SK-N-SH treated with all-trans-retinoic acid at 6 μM for 48 hours (cell line): ENCODE results near the gene DCDC2C.

Experiments used
- ATAC-seq: fragments of 200-7000 bp; cut with Tn5 transposase; 3 replicates; pipeline ENCODE4 v1.9.1; 2020; ENCODE audit warnings: mild to moderate bottlenecking, moderate library complexity
- ARNTL ChIP-seq: fragments of 450-650 bp; formaldehyde crosslinking; IDR thresholded peaks from 2 replicates; pipeline ENCODE4 v1.5.0; 2020; ENCODE audit warnings: low read depth, mild to moderate bottlenecking, moderate library complexity, borderline replicate concordance
- BACH2 ChIP-seq: fragments of 250-450 bp; sonication (Bioruptor Pico); IDR thresholded peaks from 2 replicates; pipeline ENCODE4 v1.9.0; 2021; ENCODE audit warnings: mild to moderate bottlenecking, borderline replicate concordance
- CSDC2 ChIP-seq: fragments of 250-450 bp; sonication (Bioruptor Pico); IDR thresholded peaks from 2 replicates; pipeline ENCODE4 v1.5.0; 2020; ENCODE audit warnings: mild to moderate bottlenecking, moderate library complexity
- ESRRG ChIP-seq: fragments of 250-450 bp; sonication (Bioruptor Pico); IDR thresholded peaks from 2 replicates; pipeline ENCODE4 v1.6.1; 2021; ENCODE audit warnings: mild to moderate bottlenecking
- ISL1 ChIP-seq: fragments of 250-450 bp; sonication (Bioruptor Pico); IDR thresholded peaks from 2 replicates; pipeline ENCODE4 v2.1.2; 2022; ENCODE audit warnings: mild to moderate bottlenecking, moderate library complexity
- OSR1 ChIP-seq: fragments of 250-450 bp; sonication (Bioruptor Pico); IDR thresholded peaks from 2 replicates; pipeline ENCODE4 v1.8.0; 2022; ENCODE audit warnings: moderate library complexity, mild to moderate bottlenecking, inconsistent platforms
- PPARA ChIP-seq: fragments of 250-450 bp; sonication (Bioruptor Pico); IDR thresholded peaks from 2 replicates; pipeline ENCODE4 v1.5.0; 2020; ENCODE audit warnings: mild to moderate bottlenecking, borderline replicate concordance
- TCF4 ChIP-seq: fragments of 250-450 bp; sonication (Bioruptor Pico); IDR thresholded peaks from 2 replicates; pipeline ENCODE4 v1.8.0; 2021; ENCODE audit warnings: mild to moderate bottlenecking, moderate library complexity, borderline replicate concordance
- TOX ChIP-seq: fragments of 250-450 bp; sonication (Bioruptor Pico); IDR thresholded peaks from 2 replicates; pipeline ENCODE4 v1.8.0; 2021; ENCODE audit warnings: mild to moderate bottlenecking, moderate library complexity, borderline replicate concordance
- ZFP30 ChIP-seq: fragments of 450-650 bp; formaldehyde crosslinking; IDR thresholded peaks from 2 replicates; pipeline ENCODE4 v1.5.0; 2022; ENCODE audit warnings: mild to moderate bottlenecking, moderate library complexity
- ZNF565 ChIP-seq: fragments of 450-650 bp; formaldehyde crosslinking; conservative IDR thresholded peaks from 2 replicates; pipeline ENCODE4 v1.5.0; 2020; ENCODE audit warnings: low read depth, mild to moderate bottlenecking, moderate library complexity
- ZNF8 ChIP-seq: fragments of 450-650 bp; formaldehyde crosslinking; IDR thresholded peaks from 2 replicates; pipeline ENCODE4 v1.5.0; 2020; ENCODE audit warnings: mild to moderate bottlenecking, moderate library complexity
- TF ChIP-seq, protein P1 (sequence below): fragments of 250-450 bp; sonication (Bioruptor Pico); IDR thresholded peaks from 2 replicates; pipeline ENCODE4 v1.8.0; 2020; ENCODE audit warnings: mild to moderate bottlenecking, moderate library complexity, borderline replicate concordance
- TF ChIP-seq, protein P2 (sequence below): fragments of 250-450 bp; sonication (Bioruptor Pico); IDR thresholded peaks from 2 replicates; pipeline ENCODE4 v1.5.1; 2021; ENCODE audit warnings: mild to moderate bottlenecking, moderate library complexity
- TF ChIP-seq, protein P3 (sequence below): fragments of 250-450 bp; sonication (Bioruptor Pico); IDR thresholded peaks from 2 replicates; pipeline ENCODE4 v1.8.0; 2021; ENCODE audit warnings: low read depth, mild to moderate bottlenecking, moderate library complexity, borderline replicate concordance
- TF ChIP-seq, protein P4 (sequence below): fragments of 250-450 bp; sonication (Bioruptor Pico); IDR thresholded peaks from 2 replicates; pipeline ENCODE4 v1.5.1; 2020; ENCODE audit warnings: low read depth, mild to moderate bottlenecking, moderate library complexity

The DCDC2C gene

DNA sequence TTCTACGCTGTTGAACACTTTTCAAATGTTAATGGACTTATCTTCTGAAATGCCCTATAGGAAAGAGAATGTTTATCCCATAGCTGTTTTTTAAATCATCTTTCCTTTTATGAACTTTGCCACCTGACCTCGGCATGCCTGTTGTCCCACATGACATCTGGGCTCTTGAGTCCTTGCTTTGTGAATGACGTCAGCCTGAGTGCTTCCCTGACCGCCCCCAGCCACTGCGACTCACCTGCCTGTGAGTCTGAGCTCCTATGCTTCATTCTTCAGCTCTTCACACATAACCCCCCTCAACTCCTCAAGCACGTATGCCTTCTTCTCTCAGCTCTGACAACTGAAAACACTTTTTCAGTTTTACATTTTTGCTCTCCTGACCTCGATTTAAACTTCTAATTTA lies 166.8 kb downstream of the DCDC2C start (continued):
- TF ChIP-seq, protein P1, sequence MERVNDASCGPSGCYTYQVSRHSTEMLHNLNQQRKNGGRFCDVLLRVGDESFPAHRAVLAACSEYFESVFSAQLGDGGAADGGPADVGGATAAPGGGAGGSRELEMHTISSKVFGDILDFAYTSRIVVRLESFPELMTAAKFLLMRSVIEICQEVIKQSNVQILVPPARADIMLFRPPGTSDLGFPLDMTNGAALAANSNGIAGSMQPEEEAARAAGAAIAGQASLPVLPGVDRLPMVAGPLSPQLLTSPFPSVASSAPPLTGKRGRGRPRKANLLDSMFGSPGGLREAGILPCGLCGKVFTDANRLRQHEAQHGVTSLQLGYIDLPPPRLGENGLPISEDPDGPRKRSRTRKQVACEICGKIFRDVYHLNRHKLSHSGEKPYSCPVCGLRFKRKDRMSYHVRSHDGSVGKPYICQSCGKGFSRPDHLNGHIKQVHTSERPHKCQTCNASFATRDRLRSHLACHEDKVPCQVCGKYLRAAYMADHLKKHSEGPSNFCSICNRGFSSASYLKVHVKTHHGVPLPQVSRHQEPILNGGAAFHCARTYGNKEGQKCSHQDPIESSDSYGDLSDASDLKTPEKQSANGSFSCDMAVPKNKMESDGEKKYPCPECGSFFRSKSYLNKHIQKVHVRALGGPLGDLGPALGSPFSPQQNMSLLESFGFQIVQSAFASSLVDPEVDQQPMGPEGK (CRISPR knock-in tag) = no peak
- no peak for TF ChIP-seq ZNF565
- no peak for TF ChIP-seq CSDC2 (CRISPR knock-in tag)
- TF ChIP-seq, all 23 proteins: peak for 0

DNA sequence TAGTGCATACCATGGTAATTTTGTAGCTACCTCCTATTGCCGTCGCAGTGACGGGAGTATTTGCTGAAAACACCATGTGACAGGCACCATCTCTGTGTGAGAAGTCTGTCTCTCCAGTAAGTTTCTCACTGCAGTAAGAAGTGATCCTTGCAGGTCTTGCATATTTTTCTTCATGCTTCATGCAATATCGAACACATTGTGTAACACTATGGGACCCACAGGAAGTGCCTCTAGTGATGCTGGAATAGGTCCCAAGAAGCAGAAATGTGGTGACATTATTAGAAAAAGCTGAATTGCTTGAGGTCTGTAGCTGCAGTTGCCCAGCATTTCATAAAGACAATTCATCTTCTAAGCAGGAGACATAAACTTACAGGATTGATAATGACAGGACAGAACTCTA lies 167.6 kb downstream of the DCDC2C start:
- TF ChIP-seq, protein P2, sequence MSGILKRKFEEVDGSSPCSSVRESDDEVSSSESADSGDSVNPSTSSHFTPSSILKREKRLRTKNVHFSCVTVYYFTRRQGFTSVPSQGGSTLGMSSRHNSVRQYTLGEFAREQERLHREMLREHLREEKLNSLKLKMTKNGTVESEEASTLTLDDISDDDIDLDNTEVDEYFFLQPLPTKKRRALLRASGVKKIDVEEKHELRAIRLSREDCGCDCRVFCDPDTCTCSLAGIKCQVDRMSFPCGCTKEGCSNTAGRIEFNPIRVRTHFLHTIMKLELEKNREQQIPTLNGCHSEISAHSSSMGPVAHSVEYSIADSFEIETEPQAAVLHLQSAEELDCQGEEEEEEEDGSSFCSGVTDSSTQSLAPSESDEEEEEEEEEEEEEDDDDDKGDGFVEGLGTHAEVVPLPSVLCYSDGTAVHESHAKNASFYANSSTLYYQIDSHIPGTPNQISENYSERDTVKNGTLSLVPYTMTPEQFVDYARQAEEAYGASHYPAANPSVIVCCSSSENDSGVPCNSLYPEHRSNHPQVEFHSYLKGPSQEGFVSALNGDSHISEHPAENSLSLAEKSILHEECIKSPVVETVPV = no peak
- TF ChIP-seq OSR1 = no peak
- TF ChIP-seq TOX (CRISPR knock-in tag) = no peak
- TF ChIP-seq, protein P3, sequence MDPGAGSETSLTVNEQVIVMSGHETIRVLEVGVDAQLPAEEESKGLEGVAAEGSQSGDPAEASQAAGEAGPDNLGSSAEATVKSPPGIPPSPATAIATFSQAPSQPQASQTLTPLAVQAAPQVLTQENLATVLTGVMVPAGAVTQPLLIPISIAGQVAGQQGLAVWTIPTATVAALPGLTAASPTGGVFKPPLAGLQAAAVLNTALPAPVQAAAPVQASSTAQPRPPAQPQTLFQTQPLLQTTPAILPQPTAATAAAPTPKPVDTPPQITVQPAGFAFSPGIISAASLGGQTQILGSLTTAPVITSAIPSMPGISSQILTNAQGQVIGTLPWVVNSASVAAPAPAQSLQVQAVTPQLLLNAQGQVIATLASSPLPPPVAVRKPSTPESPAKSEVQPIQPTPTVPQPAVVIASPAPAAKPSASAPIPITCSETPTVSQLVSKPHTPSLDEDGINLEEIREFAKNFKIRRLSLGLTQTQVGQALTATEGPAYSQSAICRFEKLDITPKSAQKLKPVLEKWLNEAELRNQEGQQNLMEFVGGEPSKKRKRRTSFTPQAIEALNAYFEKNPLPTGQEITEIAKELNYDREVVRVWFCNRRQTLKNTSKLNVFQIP = no peak
- TF ChIP-seq ISL1 (CRISPR knock-in tag) = no peak
- no peak for TF ChIP-seq ZFP30 (CRISPR knock-in tag)
- no peak for TF ChIP-seq TCF4 (CRISPR knock-in tag)
- TF ChIP-seq BACH2 (CRISPR knock-in tag) = no peak
- TF ChIP-seq ESRRG (CRISPR knock-in tag) = no peak
- TF ChIP-seq ARNTL (CRISPR knock-in tag) = no peak
- no peak for TF ChIP-seq CSDC2 (CRISPR knock-in tag)
- no peak for TF ChIP-seq ZNF565
- TF ChIP-seq, all 23 proteins: peak for 0
- ATAC-seq = no peak

DNA sequence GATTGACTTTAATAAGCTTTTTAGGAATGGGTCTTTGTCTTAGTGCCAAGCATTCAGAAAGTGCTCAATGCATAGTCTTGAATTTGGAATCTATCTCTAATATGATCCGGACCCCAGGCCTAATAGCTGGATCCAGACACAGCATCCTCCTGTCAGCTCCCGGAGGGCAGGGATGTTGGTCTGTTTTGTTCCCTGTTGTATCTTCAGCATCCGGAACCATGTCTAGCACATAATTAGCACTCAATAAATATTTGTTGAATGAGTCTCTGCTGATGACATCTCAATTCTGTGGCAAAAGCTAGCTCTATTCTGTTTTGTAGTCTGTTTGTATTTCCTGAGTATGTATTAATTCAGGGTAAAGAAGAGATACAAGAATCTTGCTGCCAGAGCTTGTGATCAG lies 169.1 kb downstream of the DCDC2C start:
- no peak for ATAC-seq
- TF ChIP-seq, protein P4, sequence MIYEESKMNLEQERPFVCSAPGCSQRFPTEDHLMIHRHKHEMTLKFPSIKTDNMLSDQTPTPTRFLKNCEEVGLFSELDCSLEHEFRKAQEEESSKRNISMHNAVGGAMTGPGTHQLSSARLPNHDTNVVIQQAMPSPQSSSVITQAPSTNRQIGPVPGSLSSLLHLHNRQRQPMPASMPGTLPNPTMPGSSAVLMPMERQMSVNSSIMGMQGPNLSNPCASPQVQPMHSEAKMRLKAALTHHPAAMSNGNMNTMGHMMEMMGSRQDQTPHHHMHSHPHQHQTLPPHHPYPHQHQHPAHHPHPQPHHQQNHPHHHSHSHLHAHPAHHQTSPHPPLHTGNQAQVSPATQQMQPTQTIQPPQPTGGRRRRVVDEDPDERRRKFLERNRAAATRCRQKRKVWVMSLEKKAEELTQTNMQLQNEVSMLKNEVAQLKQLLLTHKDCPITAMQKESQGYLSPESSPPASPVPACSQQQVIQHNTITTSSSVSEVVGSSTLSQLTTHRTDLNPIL = no peak
- TF ChIP-seq TOX (CRISPR knock-in tag) = no peak

DNA sequence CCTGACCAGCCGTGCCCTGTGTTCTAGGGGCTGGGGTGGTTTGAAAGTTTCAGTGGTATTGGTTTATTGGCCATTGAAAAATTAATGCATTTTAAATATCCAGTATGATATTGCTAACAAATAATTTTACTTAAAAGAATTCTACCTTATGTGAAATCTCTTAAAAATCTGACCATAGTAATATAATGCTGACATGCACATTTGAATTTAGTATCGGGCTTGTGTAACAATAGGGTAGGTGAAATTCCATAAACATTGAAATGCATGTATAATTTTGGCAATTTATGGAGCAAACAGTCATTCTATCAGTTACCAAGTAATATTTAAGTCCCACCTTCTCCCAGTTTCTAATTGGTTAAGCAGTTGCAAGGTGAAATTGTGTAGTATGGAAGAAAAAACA lies 170.5 kb downstream of the DCDC2C start:
- TF ChIP-seq OSR1 (no peak), PPARA (no peak)
- TF ChIP-seq, all 23 proteins: peak for 0
- no peak for ATAC-seq

DNA sequence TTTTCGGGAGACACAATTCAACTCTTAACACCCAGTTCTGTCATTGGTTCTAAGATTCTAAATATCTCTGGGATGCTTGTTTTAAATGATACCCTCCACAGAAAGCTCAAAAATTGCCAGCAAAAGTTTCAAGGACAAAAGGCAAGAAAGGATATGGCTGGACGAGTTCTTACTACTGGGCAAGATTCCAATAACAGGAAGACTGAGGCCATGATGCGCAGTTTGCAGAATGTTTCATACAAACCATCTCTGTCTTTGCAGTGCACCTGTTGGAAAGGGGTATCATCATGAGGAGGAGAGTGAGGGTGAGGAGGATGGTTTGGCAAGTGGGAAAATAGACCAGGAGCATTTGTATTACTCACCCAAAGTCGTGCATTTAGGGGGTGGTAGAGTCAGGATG lies 172.8 kb downstream of the DCDC2C start:
- no peak for ATAC-seq
- TF ChIP-seq TCF4 (CRISPR knock-in tag) (no peak), ESRRG (CRISPR knock-in tag) (no peak), PPARA (no peak), ZNF8 (CRISPR knock-in tag) (no peak)
- TF ChIP-seq, protein P4 = no peak
- TF ChIP-seq, protein P3 = no peak
